K562 (cell line): ENCODE data around the gene MFAP1. TPM values are rescaled to one million over a fixed set of nuclear protein-coding genes. Genes with fewer than 3 reads are reported as not detected.

Experiments
- ADNP ChIP-seq: fragments of 200-800 bp; sonication (Bioruptor generic); IDR thresholded peaks from 2 replicates; pipeline ENCODE4 v1.6.1; 2016; ENCODE audit warnings: missing genetic modification characterization, missing compliant biosample characterization
- ATF4 ChIP-seq: fragments of 450-650 bp; formaldehyde crosslinking; IDR thresholded peaks from 2 replicates; pipeline ENCODE4 v1.4.0; 2022; ENCODE audit warnings: mild to moderate bottlenecking, moderate library complexity
- DLX4 ChIP-seq: fragments of 250-450 bp; sonication (Bioruptor Pico); IDR thresholded peaks from 2 replicates; pipeline ENCODE4 v1.6.1; 2021; ENCODE audit warnings: mild to moderate bottlenecking
- ELF2 ChIP-seq: fragments of 250-450 bp; sonication (Bioruptor Pico); IDR thresholded peaks from 2 replicates; pipeline ENCODE4 v1.5.0; 2021; ENCODE audit warnings: mild to moderate bottlenecking
- HCFC1 ChIP-seq: IDR thresholded peaks from 2 replicates; pipeline ENCODE4 v1.6.1; 2012; ENCODE audit warnings: low read depth, low read length, improper control_type of control experiment
- IRF2 ChIP-seq: sonication (generic); formaldehyde crosslinking; IDR thresholded peaks from 2 replicates; pipeline ENCODE4 v1.8.1; 2022; ENCODE audit warnings: mild to moderate bottlenecking, missing genetic modification reagents
- KLF10 ChIP-seq: fragments of 250-450 bp; sonication (Bioruptor Pico); IDR thresholded peaks from 2 replicates; pipeline ENCODE4 v1.6.1; 2021; ENCODE audit warnings: matching md5 sums
- L3MBTL2 ChIP-seq: fragments of 450-650 bp; IDR thresholded peaks from 2 replicates; pipeline ENCODE4 v1.6.1; 2016; ENCODE audit warnings: mild to moderate bottlenecking, moderate library complexity
- POLR2G ChIP-seq: fragments of 200-400 bp; formaldehyde crosslinking; IDR thresholded peaks from 2 replicates; pipeline ENCODE4 v1.6.1; 2017; ENCODE audit warnings: low read depth, mild to moderate bottlenecking, antibody characterized with exemption, low read length, moderate library complexity
- POLR2H ChIP-seq: IDR thresholded peaks from 2 replicates; pipeline ENCODE4 v1.6.1; 2016; ENCODE audit warnings: missing genetic modification characterization, low read depth, mild to moderate bottlenecking, control low read depth, missing compliant biosample characterization, moderate library complexity
- RBM39 ChIP-seq: fragments of 200-400 bp; formaldehyde crosslinking; optimal IDR thresholded peaks from 2 replicates; pipeline ENCODE3; 2018; ENCODE audit warnings: low read depth, low read length
- SRSF3 ChIP-seq: fragments of 200-400 bp; formaldehyde crosslinking; IDR thresholded peaks from 2 replicates; pipeline ENCODE4 v1.6.1; 2016; ENCODE audit warnings: mild to moderate bottlenecking, low read length, moderate library complexity; ENCODE audit not compliant: insufficient read depth
- SUPT5H ChIP-seq: fragments of 450-650 bp; IDR thresholded peaks from 2 replicates; pipeline ENCODE4 v1.6.1; 2016
- TGIF2 ChIP-seq: sonication (generic); formaldehyde crosslinking; IDR thresholded peaks from 2 replicates; pipeline ENCODE4 v1.8.1; 2022; ENCODE audit warnings: mild to moderate bottlenecking, missing genetic modification reagents, moderate library complexity
- TOE1 ChIP-seq, 2 experiments: fragments of 450-650 bp in 1 of 2; sonication (generic) in 1 of 2; formaldehyde crosslinking in 1 of 2; IDR thresholded peaks; 2 replicates each; pipeline versions ENCODE4 v1.7.1 to v1.8.0; 2016 to 2022; ENCODE audit warnings: borderline replicate concordance in 2 of 2, mild to moderate bottlenecking in 2 of 2, antibody characterized with exemption in 1 of 2, inconsistent platforms in 1 of 2, low read depth in 1 of 2, missing genetic modification reagents in 1 of 2, moderate library complexity in 1 of 2
- ZNF280A ChIP-seq: fragments of 450-650 bp; IDR thresholded peaks from 2 replicates; pipeline ENCODE4 v1.6.1; 2018; ENCODE audit warnings: mild to moderate bottlenecking, low read depth; ENCODE audit not compliant: partially characterized antibody
- ZNF398 ChIP-seq: fragments of 250-450 bp; sonication (Bioruptor Pico); IDR thresholded peaks from 2 replicates; pipeline ENCODE4 v1.8.0; 2021; ENCODE audit warnings: moderate library complexity, mild to moderate bottlenecking, inconsistent platforms
- ZNF512 ChIP-seq: IDR thresholded peaks from 2 replicates; pipeline ENCODE4 v1.6.1; 2016; ENCODE audit warnings: missing genetic modification characterization, missing compliant biosample characterization
- ZNF699 ChIP-seq: fragments of 250-450 bp; sonication (Bioruptor Pico); IDR thresholded peaks from 2 replicates; pipeline ENCODE4 v1.8.0; 2021; ENCODE audit warnings: mild to moderate bottlenecking, moderate library complexity; ENCODE audit not compliant: insufficient replicate concordance
- ZNF785 ChIP-seq: fragments of 250-450 bp; sonication (Bioruptor Pico); IDR thresholded peaks from 2 replicates; pipeline ENCODE4 v1.4.0; 2020; ENCODE audit warnings: mild to moderate bottlenecking
- polyA plus RNA-seq, 8 experiments: library from polyadenylated mRNA; depleted of rRNA in 4 of 8; stranded (reverse) in 5 of 8; unstranded in 3 of 8; fragments of >200 nt; fragmentation: Nextera tagmentation in 2 of 8; fragmentation: Illumina TruSeq in 1 of 8; extraction: Ambion mirVana in 2 of 8; extraction: Trizol in 1 of 8; gene quantifications; 2 replicates each; pipeline versions ENCODE4 v1.2.1 to v1.2.3, GENCODE V29; 2011 to 2014; ENCODE audit warnings: inconsistent platforms in 1 of 8, missing spikeins in 1 of 8
- total RNA-seq, 7 experiments: library from RNA; depleted of rRNA in 6 of 7; stranded (reverse); fragments of >200 nt in 6 of 7; fragmentation: Illumina TruSeq in 2 of 7; extraction: Trizol in 2 of 7; gene quantifications; 2 replicates each; pipeline versions ENCODE4 v1.2.1 to v1.2.3, GENCODE V29; 2011 to 2021; ENCODE audit warnings: low replicate concordance in 1 of 7

MFAP1 gene
- total and polyA plus RNA-seq, 9 of the 15 experiments (the other 6 are each of a cell fraction or from before 2014, with no cell fraction given): 34.9 to 64.1 (median 48.2) TPM

GRCh38 chr15:43800286-43801141 lies 24.0 kb downstream of the MFAP1 start, which contains the start of gene HYPK (continued):
- TF ChIP-seq ADNP (tag) (no peak), IRF2 (no peak), SUPT5H (peak; percentile 98), TOE1 (IDR thresholded peaks at IDR 0.05; ENCODE audit: borderline replicate concordance) (peak; percentile 76; the same call in 1 of the 2 replicates), TOE1 (CRISPR knock-in tag; IDR thresholded peaks at IDR 0.05; ENCODE audit: borderline replicate concordance, low read depth) (no peak), KLF10 (no peak), ZNF699 (CRISPR knock-in tag) (no peak), ZNF398 (CRISPR knock-in tag) (no peak), RBM39 (peak; percentile 78), L3MBTL2 (0 out of 2 replicates have a peak, but pooled peaks have one; percentile 33), HCFC1 (peak; percentile 65), POLR2G (peak; percentile 94), TGIF2 (no peak), DLX4 (CRISPR knock-in tag) (no peak), POLR2H (tag) (peak; percentile 36; the same call in 1 of the 2 replicates), ZNF785 (no peak), ZNF280A (no peak), SRSF3 (no peak), ELF2 (CRISPR knock-in tag) (peak; percentile 30; the same call in 1 of the 2 replicates), ZNF512 (tag) (no peak), ATF4 (CRISPR knock-in tag) (no peak; the same call in 1 of the 2 replicates)
